ENCODE measurements around the gene UBA52.

UBA52 gene

GRCh38 chr19:18608102-18608804 is 36.6 kb downstream of the UBA52 start:
- no peak for DNase-seq (ENCODE audit: low read depth in 2 of 2)

- DNase-seq (ENCODE audit: low read depth in 2 of 2), result no peak
Observed at GRCh38 chr19:18608805-18609716, 37.4 kb downstream of the UBA52 start.

- no peak for DNase-seq (ENCODE audit: low read depth in 2 of 2)
Observed at GRCh38 chr19:18609717-18610051, 38.0 kb downstream of the UBA52 start.

- no peak for DNase-seq (ENCODE audit: low read depth in 2 of 2)
Observed at GRCh38 chr19:18610245-18610555, 38.5 kb downstream of the UBA52 start.

GRCh38 chr19:18610556-18611326 is 39.1 kb downstream of the UBA52 start:
- no peak for DNase-seq (ENCODE audit: low read depth in 2 of 2)

GRCh38 chr19:18611327-18612050 is 39.8 kb downstream of the UBA52 start:
- no peak for DNase-seq (ENCODE audit: low read depth in 2 of 2)

- DNase-seq (ENCODE audit: low read depth in 2 of 2), result no peak
Observed at GRCh38 chr19:18612051-18612771, 40.6 kb downstream of the UBA52 start.

GRCh38 chr19:18612772-18613588 is 41.3 kb downstream of the UBA52 start, which contains the start of gene TMEM59L:
Gene TMEM59L, plus strand, starts transcription at chr19:18612870. Its CDS starts 89 bp downstream, at chr19:18612959.
- DNase-seq (ENCODE audit: low read depth in 2 of 2), result no peak

GRCh38 chr19:18613589-18614234 is 42.1 kb downstream of the UBA52 start:
- DNase-seq (ENCODE audit: low read depth in 2 of 2), result no peak

- no peak for DNase-seq (ENCODE audit: low read depth in 2 of 2)
Observed at GRCh38 chr19:18616023-18616422, 44.4 kb downstream of the UBA52 start.

- no peak for DNase-seq (ENCODE audit: low read depth in 2 of 2)
Observed at GRCh38 chr19:18617562-18617961, 45.9 kb downstream of the UBA52 start.

GRCh38 chr19:18618236-18618635 is 46.6 kb downstream of the UBA52 start:
- no peak for DNase-seq (ENCODE audit: low read depth in 2 of 2)

GRCh38 chr19:18620311-18620710 is 48.7 kb downstream of the UBA52 start:
- DNase-seq (ENCODE audit: low read depth in 2 of 2), result no peak

- no peak for DNase-seq (ENCODE audit: low read depth in 2 of 2)
Observed at GRCh38 chr19:18620902-18621301, 49.2 kb downstream of the UBA52 start.

- DNase-seq (ENCODE audit: low read depth in 2 of 2), result no peak
Observed at GRCh38 chr19:18626906-18627305, 55.2 kb downstream of the UBA52 start.
